ENCODE data around the gene DPH1. TPM values are rescaled to one million over a fixed set of nuclear protein-coding genes. Genes with fewer than 3 reads are reported as not detected.

Gene DPH1
- total RNA-seq, 1 donor from 2014 or later = 63.4 TPM

DNA sequence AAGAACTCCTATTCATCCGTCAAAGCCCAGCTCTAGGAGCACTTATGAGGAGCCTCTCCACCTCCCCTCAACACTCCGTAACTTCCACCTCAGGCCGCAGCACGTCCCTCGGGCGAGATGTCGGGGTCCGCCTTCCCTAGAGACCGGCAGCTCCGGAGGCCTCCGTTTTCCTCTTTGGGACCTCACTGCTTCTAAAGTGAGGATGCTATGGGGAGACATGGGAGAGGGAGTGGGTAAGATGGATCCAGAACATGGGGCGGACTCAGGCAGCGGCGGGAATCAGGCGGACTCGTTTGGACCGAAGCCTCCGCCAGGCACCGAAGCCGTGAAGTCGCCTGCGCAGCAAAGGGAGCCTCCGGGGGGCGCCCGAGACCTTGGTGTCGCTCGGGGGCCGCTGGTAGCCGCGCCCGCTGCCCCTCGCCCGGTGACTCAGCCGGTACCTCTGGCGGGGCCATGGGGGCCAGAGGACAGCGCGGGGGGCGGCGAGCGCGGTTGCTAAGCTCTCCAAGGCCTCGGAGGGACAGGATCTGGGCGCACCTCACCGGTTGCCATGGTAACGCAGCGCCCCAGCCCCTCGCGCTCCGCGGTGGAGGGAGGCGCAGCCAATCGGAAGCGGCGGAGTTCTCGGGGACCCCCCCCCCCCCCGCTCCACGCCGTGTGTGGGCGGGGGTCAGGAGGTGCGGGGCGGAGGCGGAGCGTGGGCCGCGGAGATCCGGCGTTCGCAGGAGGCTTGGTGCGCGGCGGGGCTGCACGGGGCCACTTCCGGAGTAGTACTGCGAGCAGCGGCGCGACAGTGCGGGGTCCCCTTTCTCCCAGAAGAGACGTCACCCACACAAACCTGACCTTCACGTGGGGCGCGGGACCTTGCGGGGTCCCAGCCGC lies 23.7 kb downstream of the DPH1 start:
- CTCF ChIA-PET = interaction anchor here (0.7 to 8.6 kb wide), 12 partner anchors 11 to 212 kb away, joined by 3 to 228 read pairs (median 6); no protein-coding TSS in a partner anchor
- Mint-ChIP-seq H3K36me3 (ENCODE audit: low read depth) (no peaks in the 10 kb centered on the region), H3K4me3 (peak overlapping the region; percentile 69), H3K4me1 (peaks cover 39% of the 10 kb centered on the region), H3K27me3 (peaks cover 11% of the 10 kb centered on the region), H3K27ac (no peak overlapping the region), H3K9me3 (no peaks in the 10 kb centered on the region)
- intact Hi-C loops (cut with micrococcal nuclease) = loop anchor here (1.0 to 5.0 kb wide), 2 partner anchors 191 to 349 kb away; partner anchors contain the start of gene MNT
- ATAC-seq (ENCODE audit: low read depth) (peak; percentile 10), DNase-seq (peak; percentile 76)
- POLR2A ChIA-PET = interaction anchor here (1.1 to 24.5 kb wide), 5 partner anchors 35 to 191 kb away, joined by 3 to 449 read pairs (median 8); no protein-coding TSS in a partner anchor
- TF ChIP-seq, protein P1, sequence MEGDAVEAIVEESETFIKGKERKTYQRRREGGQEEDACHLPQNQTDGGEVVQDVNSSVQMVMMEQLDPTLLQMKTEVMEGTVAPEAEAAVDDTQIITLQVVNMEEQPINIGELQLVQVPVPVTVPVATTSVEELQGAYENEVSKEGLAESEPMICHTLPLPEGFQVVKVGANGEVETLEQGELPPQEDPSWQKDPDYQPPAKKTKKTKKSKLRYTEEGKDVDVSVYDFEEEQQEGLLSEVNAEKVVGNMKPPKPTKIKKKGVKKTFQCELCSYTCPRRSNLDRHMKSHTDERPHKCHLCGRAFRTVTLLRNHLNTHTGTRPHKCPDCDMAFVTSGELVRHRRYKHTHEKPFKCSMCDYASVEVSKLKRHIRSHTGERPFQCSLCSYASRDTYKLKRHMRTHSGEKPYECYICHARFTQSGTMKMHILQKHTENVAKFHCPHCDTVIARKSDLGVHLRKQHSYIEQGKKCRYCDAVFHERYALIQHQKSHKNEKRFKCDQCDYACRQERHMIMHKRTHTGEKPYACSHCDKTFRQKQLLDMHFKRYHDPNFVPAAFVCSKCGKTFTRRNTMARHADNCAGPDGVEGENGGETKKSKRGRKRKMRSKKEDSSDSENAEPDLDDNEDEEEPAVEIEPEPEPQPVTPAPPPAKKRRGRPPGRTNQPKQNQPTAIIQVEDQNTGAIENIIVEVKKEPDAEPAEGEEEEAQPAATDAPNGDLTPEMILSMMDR (IDR thresholded peaks at IDR 0.05) = no peak

DNA sequence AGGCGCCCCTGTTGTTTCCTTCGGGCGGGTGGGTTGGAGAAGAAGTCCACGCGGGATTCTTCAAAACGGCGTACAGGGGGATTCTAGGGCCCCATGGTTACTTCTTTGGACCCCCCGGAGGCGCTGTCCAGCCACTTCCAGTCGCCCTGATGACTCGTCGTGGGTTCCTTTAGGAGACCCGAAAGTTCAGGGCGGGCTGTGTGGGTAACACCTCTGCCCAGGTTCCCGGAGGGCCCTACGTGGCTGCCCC lies 24.2 kb downstream of the DPH1 start:
- Mint-ChIP-seq H3K27me3 (peaks cover 11% of the 10 kb centered on the region), H3K9me3 (no peaks in the 10 kb centered on the region), H3K4me1 (peaks cover 34% of the 10 kb centered on the region), H3K4me3 (peak overlapping the region; percentile 69), H3K27ac (no peak overlapping the region), H3K36me3 (ENCODE audit: low read depth) (no peaks in the 10 kb centered on the region)
- no peak for ATAC-seq (ENCODE audit: low read depth)
- ChIA-PET POLR2A (interaction anchor here (0.6 to 24.5 kb wide), 7 partner anchors 10 to 229 kb away, joined by 3 to 449 read pairs (median 4); no protein-coding TSS in a partner anchor), CTCF (interaction anchor here (0.6 to 8.6 kb wide), 24 partner anchors 11 to 230 kb away, joined by 3 to 228 read pairs (median 4); no protein-coding TSS in a partner anchor)
- intact Hi-C loops (cut with micrococcal nuclease) = loop anchor here (1.0 to 5.0 kb wide), 2 partner anchors 190 to 348 kb away; partner anchors contain the start of gene MNT
- DNase-seq = no peak
- TF ChIP-seq, protein P1 (IDR thresholded peaks at IDR 0.05) = no peak

DNA sequence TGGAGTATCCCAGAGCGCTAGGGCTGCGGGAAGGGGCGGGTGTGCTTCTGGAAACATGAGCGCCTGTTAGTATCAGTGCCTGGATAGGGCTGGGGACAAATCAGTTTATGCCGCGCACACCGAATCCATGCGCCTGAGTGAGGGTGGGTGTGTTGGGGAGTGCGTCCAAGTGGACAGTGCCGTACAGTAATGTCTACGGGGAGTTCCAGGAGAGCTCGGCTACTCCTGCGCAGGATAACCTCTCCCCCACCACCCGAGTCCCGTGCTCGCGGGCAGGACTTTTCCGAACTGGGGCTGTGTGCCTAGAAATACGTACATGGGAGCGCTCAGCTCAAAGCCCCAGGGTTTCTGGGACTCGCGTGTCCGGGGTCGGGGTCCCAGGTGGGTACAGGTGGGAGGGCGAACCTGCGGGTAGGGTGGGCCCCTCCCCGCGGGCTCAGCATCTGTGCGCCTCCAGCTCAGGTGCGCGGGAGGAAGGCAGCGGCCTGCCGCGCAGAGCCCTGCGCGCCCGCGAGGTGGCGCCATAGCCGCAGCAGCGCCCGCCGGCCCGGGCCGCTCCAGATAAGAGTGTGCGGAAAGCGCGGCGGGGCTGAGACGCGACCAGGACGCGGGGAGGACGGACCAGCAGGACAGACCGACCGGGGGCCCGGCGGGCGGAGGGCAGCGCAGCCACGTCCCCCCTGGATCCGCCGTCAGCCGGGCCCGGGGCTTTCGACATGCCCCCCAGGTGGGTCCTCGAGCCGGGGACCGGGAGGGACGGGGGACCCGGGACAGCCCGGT lies 24.7 kb downstream of the DPH1 start, which contains the start of gene HIC1:
Gene HIC1 (plus strand): TSS at position 592 of the 780 bp plus-strand sequence. CDS start 1,588 bp downstream, outside the sequence.
- H3K36me3 Mint-ChIP-seq (ENCODE audit: low read depth) = no peaks in the 10 kb centered on the region
- DNase-seq = peak; percentile 85
- peaks cover 11% of the 10 kb centered on the region for H3K27me3 Mint-ChIP-seq
- intact Hi-C loops (cut with micrococcal nuclease) = loop anchor here (1.0 to 5.0 kb wide), 5 partner anchors 48 to 348 kb away; partner anchors contain the start of gene MNT
- peaks cover 36% of the 10 kb centered on the region for H3K4me1 Mint-ChIP-seq
- no peak within 1 kb of the TSS for H3K27ac Mint-ChIP-seq
- CTCF ChIA-PET = interaction anchor here (0.6 to 8.6 kb wide), 28 partner anchors 10 to 230 kb away, joined by 3 to 228 read pairs (median 4); no protein-coding TSS in a partner anchor
- no peaks in the 10 kb centered on the region for H3K9me3 Mint-ChIP-seq
- TF ChIP-seq, protein P1 (IDR thresholded peaks at IDR 0.05) = peak; percentile 71
- H3K4me3 Mint-ChIP-seq = peak within 1 kb of the TSS; percentile 69
- POLR2A ChIA-PET = interaction anchor here (0.6 to 24.5 kb wide), 9 partner anchors 11 to 338 kb away, joined by 3 to 449 read pairs (median 4); partner anchors contain the start of gene DPH1
- ATAC-seq (ENCODE audit: low read depth) = peak; percentile 39

DNA sequence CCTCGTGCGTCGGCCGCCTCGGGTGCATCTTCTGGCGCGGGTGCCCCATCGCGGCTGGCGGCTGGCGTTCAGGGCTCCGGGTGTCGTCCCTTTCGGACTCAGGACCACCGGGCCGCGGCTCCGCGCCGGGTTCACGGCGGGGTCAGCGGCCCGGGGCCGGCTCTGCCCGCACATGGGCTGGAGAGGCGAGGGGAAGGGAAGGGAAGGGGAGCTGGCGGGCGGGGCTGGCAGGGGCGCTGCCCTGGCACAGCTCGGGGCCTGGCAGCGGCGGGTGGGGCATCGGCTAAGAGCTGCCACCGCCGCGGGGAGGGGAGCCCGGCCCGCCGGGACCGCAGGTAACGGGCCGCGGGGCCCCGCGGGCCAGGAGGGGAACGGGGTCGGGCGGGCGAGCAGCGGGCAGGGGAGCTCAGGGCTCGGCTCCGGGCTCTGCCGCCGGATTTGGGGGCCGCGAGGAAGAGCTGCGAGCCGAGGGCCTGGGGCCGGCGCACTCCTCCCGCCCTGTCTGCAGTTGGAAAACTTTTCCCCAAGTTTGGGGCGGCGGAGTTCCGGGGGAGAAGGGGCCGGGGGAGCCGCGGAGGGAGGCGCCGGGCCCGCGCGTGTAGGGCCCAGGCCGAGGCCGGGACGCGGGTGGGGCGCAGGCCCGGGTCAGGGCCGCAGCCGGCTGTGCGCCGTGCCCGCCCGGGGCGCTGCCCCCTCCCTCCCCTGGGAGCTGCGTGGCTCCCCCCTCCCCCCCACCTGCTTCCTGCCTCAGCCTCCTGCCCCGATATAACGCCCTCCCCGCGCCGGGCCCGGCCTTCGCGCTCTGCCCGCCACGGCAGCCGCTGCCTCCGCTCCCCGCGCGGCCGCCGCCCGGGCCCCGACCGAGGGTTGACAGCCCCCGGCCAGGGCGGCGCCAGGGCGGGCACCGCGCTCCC lies 25.6 kb downstream of the DPH1 start:
- H3K36me3 Mint-ChIP-seq (ENCODE audit: low read depth) = peaks cover under 1% of the 10 kb centered on the region
- DNase-seq (peak; percentile 45), ATAC-seq (ENCODE audit: low read depth) (no peak)
- POLR2A ChIA-PET = interaction anchor here (0.5 to 24.5 kb wide), 14 partner anchors 9 to 656 kb away, joined by 3 to 449 read pairs (median 4); partner anchors contain the start of genes DPH1 and YWHAE
- TF ChIP-seq, protein P1 (IDR thresholded peaks at IDR 0.05) = no peak
- H3K9me3 Mint-ChIP-seq = no peaks in the 10 kb centered on the region
- H3K27me3 Mint-ChIP-seq = peaks cover 11% of the 10 kb centered on the region
- H3K4me3 Mint-ChIP-seq = peak overlapping the region; percentile 75
- CTCF ChIA-PET = interaction anchor here (1.0 to 8.6 kb wide), 22 partner anchors 9 to 229 kb away, joined by 3 to 228 read pairs (median 5); no protein-coding TSS in a partner anchor
- H3K4me1 Mint-ChIP-seq = peaks cover 45% of the 10 kb centered on the region
- no peak overlapping the region for H3K27ac Mint-ChIP-seq
- intact Hi-C loops (cut with micrococcal nuclease) = loop anchor here (1.0 to 5.0 kb wide), 4 partner anchors 47 to 281 kb away; partner anchors contain the start of genes SGSM2 and TSR1
